ENCODE data around the gene TMTC3.

Gene TMTC3

DNA sequence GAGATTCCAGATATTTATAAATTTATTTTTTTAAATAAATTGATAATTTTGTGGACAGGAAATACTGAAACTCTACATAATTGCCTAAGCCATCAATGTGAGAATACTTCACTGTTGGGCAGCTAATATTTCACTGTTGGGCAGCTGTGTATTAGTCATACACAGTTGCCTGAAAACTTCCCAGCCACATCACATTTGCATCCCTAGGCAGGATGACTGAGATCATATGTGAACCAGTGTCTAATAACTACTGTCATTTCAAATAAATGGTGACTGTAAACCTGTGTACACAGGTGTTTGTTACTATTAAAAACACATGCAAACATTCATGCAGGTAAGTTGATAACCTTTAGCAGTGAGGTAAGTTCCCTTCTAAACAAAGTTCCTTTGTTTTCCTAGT lies 43.9 kb downstream of the TMTC3 start:
- H3K27ac ChIP-seq (replicated peaks) = no peak overlapping the region
- no peak for DNase-seq (ENCODE audit: low read depth in 1 of 2, low spot score in 1 of 2)
- TF ChIP-seq, protein P1, sequence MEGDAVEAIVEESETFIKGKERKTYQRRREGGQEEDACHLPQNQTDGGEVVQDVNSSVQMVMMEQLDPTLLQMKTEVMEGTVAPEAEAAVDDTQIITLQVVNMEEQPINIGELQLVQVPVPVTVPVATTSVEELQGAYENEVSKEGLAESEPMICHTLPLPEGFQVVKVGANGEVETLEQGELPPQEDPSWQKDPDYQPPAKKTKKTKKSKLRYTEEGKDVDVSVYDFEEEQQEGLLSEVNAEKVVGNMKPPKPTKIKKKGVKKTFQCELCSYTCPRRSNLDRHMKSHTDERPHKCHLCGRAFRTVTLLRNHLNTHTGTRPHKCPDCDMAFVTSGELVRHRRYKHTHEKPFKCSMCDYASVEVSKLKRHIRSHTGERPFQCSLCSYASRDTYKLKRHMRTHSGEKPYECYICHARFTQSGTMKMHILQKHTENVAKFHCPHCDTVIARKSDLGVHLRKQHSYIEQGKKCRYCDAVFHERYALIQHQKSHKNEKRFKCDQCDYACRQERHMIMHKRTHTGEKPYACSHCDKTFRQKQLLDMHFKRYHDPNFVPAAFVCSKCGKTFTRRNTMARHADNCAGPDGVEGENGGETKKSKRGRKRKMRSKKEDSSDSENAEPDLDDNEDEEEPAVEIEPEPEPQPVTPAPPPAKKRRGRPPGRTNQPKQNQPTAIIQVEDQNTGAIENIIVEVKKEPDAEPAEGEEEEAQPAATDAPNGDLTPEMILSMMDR (IDR thresholded peaks at IDR 0.05; ENCODE audit: insufficient read depth, low read length) = no peak
- TF ChIP-seq SPI1 (IDR thresholded peaks at IDR 0.05; ENCODE audit: borderline replicate concordance, low read depth) = no peak
- TF ChIP-seq GABPA (IDR thresholded peaks at IDR 0.05; ENCODE audit: low read depth) = no peak
- no peak for TF ChIP-seq POLR2AphosphoS5 (IDR thresholded peaks at IDR 0.05; ENCODE audit: low read depth)
- TF ChIP-seq, protein P2, sequence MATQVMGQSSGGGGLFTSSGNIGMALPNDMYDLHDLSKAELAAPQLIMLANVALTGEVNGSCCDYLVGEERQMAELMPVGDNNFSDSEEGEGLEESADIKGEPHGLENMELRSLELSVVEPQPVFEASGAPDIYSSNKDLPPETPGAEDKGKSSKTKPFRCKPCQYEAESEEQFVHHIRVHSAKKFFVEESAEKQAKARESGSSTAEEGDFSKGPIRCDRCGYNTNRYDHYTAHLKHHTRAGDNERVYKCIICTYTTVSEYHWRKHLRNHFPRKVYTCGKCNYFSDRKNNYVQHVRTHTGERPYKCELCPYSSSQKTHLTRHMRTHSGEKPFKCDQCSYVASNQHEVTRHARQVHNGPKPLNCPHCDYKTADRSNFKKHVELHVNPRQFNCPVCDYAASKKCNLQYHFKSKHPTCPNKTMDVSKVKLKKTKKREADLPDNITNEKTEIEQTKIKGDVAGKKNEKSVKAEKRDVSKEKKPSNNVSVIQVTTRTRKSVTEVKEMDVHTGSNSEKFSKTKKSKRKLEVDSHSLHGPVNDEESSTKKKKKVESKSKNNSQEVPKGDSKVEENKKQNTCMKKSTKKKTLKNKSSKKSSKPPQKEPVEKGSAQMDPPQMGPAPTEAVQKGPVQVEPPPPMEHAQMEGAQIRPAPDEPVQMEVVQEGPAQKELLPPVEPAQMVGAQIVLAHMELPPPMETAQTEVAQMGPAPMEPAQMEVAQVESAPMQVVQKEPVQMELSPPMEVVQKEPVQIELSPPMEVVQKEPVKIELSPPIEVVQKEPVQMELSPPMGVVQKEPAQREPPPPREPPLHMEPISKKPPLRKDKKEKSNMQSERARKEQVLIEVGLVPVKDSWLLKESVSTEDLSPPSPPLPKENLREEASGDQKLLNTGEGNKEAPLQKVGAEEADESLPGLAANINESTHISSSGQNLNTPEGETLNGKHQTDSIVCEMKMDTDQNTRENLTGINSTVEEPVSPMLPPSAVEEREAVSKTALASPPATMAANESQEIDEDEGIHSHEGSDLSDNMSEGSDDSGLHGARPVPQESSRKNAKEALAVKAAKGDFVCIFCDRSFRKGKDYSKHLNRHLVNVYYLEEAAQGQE (IDR thresholded peaks at IDR 0.05; ENCODE audit: insufficient replicate concordance, low read depth) = no peak
- H3K27me3 ChIP-seq (ENCODE audit: insufficient read depth, poor library complexity, severe bottlenecking) = no peaks in the 10 kb centered on the region
- no peak overlapping the region for H3K4me3 ChIP-seq (replicated peaks; ENCODE audit: insufficient read depth, low read length)

DNA sequence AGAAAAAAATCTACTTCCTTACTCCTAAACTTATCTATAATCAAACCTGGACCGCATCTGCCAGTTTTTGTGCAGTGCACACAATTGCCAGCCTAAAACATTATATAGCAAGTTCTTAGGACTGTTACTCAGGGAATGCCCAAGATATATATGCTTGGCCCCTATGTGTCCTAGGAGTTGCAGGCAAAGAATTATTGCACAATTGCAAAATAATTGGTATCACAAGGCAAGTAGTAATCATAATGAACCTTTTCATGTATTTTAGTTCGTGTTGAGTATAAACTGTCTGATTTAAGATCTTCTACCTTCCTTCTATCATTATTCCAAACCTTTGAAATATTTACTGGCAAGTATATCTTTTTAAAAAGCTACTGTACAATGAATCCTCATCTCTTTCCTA lies 45.5 kb downstream of the TMTC3 start:
- DNase-seq (ENCODE audit: low read depth in 1 of 2, low spot score in 1 of 2) = no peak
- TF ChIP-seq SPI1 (IDR thresholded peaks at IDR 0.05; ENCODE audit: borderline replicate concordance, low read depth) = no peak
- TF ChIP-seq GABPA (IDR thresholded peaks at IDR 0.05; ENCODE audit: low read depth) = no peak
- TF ChIP-seq, protein P1 (IDR thresholded peaks at IDR 0.05; ENCODE audit: insufficient read depth, low read length) = no peak
- TF ChIP-seq, protein P2 (IDR thresholded peaks at IDR 0.05; ENCODE audit: insufficient replicate concordance, low read depth) = no peak
- TF ChIP-seq POLR2AphosphoS5 (IDR thresholded peaks at IDR 0.05; ENCODE audit: low read depth) = no peak
- no peaks in the 10 kb centered on the region for H3K27me3 ChIP-seq (ENCODE audit: insufficient read depth, poor library complexity, severe bottlenecking)
- no peak overlapping the region for H3K27ac ChIP-seq (replicated peaks)
- H3K4me3 ChIP-seq (replicated peaks; ENCODE audit: insufficient read depth, low read length) = no peak overlapping the region

DNA sequence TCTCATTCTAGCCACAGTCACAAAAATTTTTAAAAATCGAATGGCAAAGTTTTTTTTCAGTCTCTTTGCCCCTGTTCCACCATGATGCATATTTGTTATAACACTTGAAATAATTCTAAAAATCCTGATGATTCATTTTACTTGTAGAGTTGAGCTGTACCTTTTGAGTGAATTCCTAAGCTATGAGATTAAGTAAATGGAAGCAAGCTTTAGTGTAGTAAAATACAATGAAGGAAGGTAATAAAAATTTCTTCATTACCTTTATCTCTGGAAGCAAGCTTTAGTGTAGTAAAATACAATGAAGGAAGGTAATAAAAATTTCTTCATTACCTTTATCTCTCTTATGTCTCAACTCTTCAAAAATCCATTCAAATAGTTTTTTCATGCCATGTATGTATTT lies 46.1 kb downstream of the TMTC3 start:
- TF ChIP-seq, protein P2 (IDR thresholded peaks at IDR 0.05; ENCODE audit: insufficient replicate concordance, low read depth) = no peak
- TF ChIP-seq, protein P1 (IDR thresholded peaks at IDR 0.05; ENCODE audit: insufficient read depth, low read length) = no peak
- TF ChIP-seq POLR2AphosphoS5 (IDR thresholded peaks at IDR 0.05; ENCODE audit: low read depth) (no peak), SPI1 (IDR thresholded peaks at IDR 0.05; ENCODE audit: borderline replicate concordance, low read depth) (no peak), GABPA (IDR thresholded peaks at IDR 0.05; ENCODE audit: low read depth) (no peak)
- no peak overlapping the region for H3K27ac ChIP-seq (replicated peaks)
- no peak for DNase-seq (ENCODE audit: low read depth in 1 of 2, low spot score in 1 of 2)

More for the DNA sequence above, 46.1 kb downstream of the TMTC3 start:
- Histone ChIP-seq H3K27me3 (ENCODE audit: insufficient read depth, poor library complexity, severe bottlenecking) (no peaks in the 10 kb centered on the region), H3K4me3 (replicated peaks; ENCODE audit: insufficient read depth, low read length) (no peak overlapping the region)

Data from HL-60 (cell line).